ENCODE results near the gene SULT2B1. TPM values are rescaled to one million over a fixed set of nuclear protein-coding genes. Genes with fewer than 3 reads are reported as not detected.
A peak's percentile ranks its signal among the peaks of the same experiment; 100 is the strongest.
"Not testable (repeated sequence)": the region's sequence is repeated elsewhere in the genome, so short reads cannot be mapped to it uniquely, and the experiment has no call there.

SULT2B1 gene
- total and polyA plus RNA-seq, 8 donors, result 2.1 to 6.3 (median 2.9) TPM

DNA sequence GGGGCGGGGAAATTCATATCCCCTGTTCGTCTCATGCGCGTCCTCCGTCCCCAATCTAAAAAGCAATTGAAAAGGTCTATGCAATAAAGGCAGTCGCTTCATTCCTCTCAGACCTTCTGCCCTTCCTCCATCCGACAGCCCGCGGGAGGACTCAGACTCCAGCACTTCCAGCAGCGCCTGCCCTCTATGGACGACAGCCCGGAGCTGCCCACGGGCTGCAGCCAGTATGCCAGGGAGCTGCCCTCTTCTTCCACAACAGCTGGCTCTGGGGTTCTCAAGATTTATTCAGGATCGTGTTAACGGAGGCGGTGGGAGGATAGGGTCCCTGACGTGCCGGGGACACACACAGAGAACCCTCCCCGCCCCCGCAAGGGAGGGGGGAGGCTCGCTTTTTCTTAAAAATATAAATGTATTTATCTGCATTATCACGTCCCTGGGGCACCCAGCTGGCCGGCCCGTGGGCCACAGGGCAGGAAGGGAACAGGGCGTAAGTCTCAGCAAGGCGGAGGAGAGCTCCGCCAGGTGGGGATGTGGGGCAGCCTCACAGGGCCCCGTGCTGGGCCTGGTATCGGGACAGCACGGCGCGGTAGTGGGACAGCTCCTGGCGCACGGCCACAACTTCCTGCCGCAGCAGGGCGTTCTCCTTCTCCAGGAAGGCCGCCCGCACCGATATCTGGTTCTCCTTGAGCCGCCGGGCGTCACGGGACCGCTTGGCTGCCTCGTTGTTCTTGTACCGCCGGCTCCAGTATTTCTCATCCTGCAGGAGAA is 78.5 kb downstream of the SULT2B1 start:
- peak overlapping the region; percentile 62 to 94 for H3K27ac ChIP-seq
- intact Hi-C loops (cut with DNase I), result no loop called here
- no peak for ATAC-seq
- H3K36me3 ChIP-seq, result peaks cover 0 to 42% of the 10 kb centered on the region in 2 donors
- peak in 3 of 4 donors; percentile 64 to 87 (median 71) for DNase-seq
- H3K4me1 ChIP-seq, result peaks cover 26 to 58% of the 10 kb centered on the region in 2 donors
- no peak for TF ChIP-seq CTCF (IDR thresholded peaks at IDR 0.05)
- no peaks in the 10 kb centered on the region for H3K9me3 ChIP-seq
- H3K4me3 ChIP-seq, result no peak overlapping the region
- H3K27me3 ChIP-seq, result no peaks in the 10 kb centered on the region

DNA sequence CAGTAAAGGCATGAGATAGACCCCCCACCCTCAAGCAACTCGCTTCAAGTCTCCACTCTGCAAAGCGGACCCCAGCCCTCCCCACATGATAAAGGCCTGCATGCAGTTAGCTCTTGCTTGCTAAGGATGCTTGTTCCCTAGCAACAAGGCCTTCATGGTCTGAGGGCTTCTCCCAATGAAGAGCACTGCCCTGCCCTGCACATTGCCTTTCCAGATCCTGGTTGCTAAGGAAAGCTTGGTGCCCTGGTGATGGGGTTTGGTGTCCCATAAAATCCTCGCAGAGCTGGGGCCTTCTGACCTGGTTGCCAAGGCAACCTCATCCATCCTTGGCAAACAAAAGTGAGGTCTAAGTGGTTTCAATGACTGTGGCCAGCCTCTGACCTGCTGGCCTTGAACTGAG is 79.3 kb downstream of the SULT2B1 start:
- intact Hi-C loops (cut with DNase I), result no loop called here
- ATAC-seq (no peak), DNase-seq (no peak)
- Histone ChIP-seq H3K4me1 (peaks cover 26 to 66% of the 10 kb centered on the region in 2 donors), H3K27ac (peak overlapping the region; percentile 62 to 94), H3K9me3 (no peaks in the 10 kb centered on the region), H3K4me3 (no peak overlapping the region), H3K27me3 (no peaks in the 10 kb centered on the region), H3K36me3 (peaks cover 0 to 36% of the 10 kb centered on the region in 2 donors)
- no peak for TF ChIP-seq CTCF (IDR thresholded peaks at IDR 0.05)

- H3K4me3 ChIP-seq; ATAC-seq; H3K9me3 ChIP-seq; DNase-seq; H3K27me3 ChIP-seq; intact Hi-C loops (cut with DNase I): not testable (repeated sequence)
- peaks cover 0 to 25% of the 10 kb centered on the region in 2 donors for H3K36me3 ChIP-seq
- H3K4me1 ChIP-seq, result peaks cover 26 to 75% of the 10 kb centered on the region in 2 donors
- H3K27ac ChIP-seq, result peak overlapping the region; percentile 2 to 94
Observed at GRCh38 chr19:48632286-48632685, 80.3 kb downstream of the SULT2B1 start.

GRCh38 chr19:48632692-48633147 is 80.7 kb downstream of the SULT2B1 start:
- Histone ChIP-seq H3K27me3 (no peaks in the 10 kb centered on the region), H3K4me1 (peaks cover 26 to 75% of the 10 kb centered on the region in 2 donors), H3K4me3 (no peak overlapping the region), H3K36me3 (peaks cover 0 to 24% of the 10 kb centered on the region in 2 donors), H3K27ac (peak overlapping the region in 1 of 2 donors; percentile 94), H3K9me3 (no peaks in the 10 kb centered on the region)
- ATAC-seq (no peak), DNase-seq (no peak)
- intact Hi-C loops (cut with DNase I), result no loop called here
- no peak for TF ChIP-seq CTCF (IDR thresholded peaks at IDR 0.05)

DNA sequence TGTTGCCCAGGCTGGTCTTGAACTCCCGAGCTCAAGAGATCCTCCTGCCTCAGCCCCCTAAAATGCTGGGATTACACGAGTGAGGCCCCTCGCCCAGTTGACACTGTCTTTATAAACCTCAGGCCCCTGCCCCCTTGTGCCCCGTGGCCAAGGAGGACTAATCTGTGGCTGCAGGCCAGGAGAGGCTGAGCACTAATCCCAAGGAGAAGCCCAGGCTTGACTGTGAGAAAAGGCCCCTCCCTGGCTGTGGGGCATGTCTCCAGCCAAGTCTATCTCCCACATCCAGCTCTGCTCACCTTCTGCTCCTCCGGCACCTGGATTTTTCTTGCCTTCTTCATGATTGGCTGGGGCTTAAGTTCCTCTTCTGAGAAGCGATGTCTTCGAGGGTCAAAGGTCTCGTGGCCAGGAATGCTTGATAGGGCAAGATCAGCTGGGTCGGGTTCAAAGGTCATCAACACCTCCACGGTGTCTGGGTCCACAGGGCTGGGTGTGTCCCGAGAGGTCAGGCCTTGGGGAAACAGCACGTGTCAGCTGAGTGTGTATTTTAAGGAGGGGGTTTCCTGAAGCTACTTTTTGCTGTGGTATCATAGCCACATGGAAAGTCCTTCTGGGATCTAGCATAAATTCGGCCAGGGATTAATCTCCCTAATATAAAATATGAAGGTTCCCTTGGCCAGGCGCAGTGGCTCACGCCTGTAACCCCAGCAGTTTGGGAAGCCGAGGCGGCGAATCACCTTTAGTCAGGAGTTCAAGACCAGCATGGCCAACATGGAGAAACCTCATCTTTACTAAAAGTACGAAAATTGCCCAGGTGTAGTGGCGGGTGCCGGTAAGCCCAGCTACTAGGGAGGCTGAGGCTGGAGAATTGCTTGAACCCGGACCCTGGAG is 81.4 kb downstream of the SULT2B1 start:
- H3K27ac ChIP-seq, result peak overlapping the region; percentile 91 to 94
- no peak for ATAC-seq
- peaks cover 26 to 77% of the 10 kb centered on the region in 2 donors for H3K4me1 ChIP-seq
- peaks cover 0 to 18% of the 10 kb centered on the region in 2 donors for H3K36me3 ChIP-seq
- intact Hi-C loops (cut with DNase I), result no loop called here
- no peak for DNase-seq
- no peaks in the 10 kb centered on the region for H3K27me3 ChIP-seq
- no peak for TF ChIP-seq CTCF (IDR thresholded peaks at IDR 0.05)
- no peaks in the 10 kb centered on the region for H3K9me3 ChIP-seq
- H3K4me3 ChIP-seq, result peak overlapping the region in 1 of 2 donors; percentile 64

Data from left lung (tissue), 10 donors.